Tibial nerve (tissue), 3 donors: ENCODE measurements around the gene LSMEM2.

Experiments used
- CTCF ChIP-seq, 5 experiments: fragments of 200-600 bp in 3 of 5; fragments of 450-650 bp in 2 of 5; sonication (generic) in 3 of 5; IDR thresholded peaks; one replicate each; pipeline ENCODE4 v1.5.1; 2016 to 2019; ENCODE audit warnings: antibody characterized with exemption in 5 of 5, mild to moderate bottlenecking in 3 of 5, moderate library complexity in 2 of 5
- POLR2A ChIP-seq, 2 donors: fragments of 450-650 bp; IDR thresholded peaks; one replicate each; pipeline ENCODE4 v1.6.1; 2017; ENCODE audit warnings: antibody characterized with exemption in 2 of 2, mild to moderate bottlenecking in 2 of 2, moderate library complexity in 2 of 2

GRCh38 chr3:50262778-50263177 is 16.1 kb upstream of the LSMEM2 start:
- TF ChIP-seq CTCF (IDR thresholded peaks at IDR 0.05): no peak
- no peak for TF ChIP-seq POLR2A (IDR thresholded peaks at IDR 0.05)
